HCT116 (cell line): ENCODE measurements around the gene WWP2. TPM values are rescaled to one million over a fixed set of nuclear protein-coding genes. Genes with fewer than 3 reads are reported as not detected.
"Not testable (repeated sequence)": the region's sequence is repeated elsewhere in the genome, so short reads cannot be mapped to it uniquely, and the experiment has no call there.

Experiments
- ATAC-seq: fragments of 200-7000 bp; cut with Tn5 transposase; 2 replicates; pipeline ENCODE4 v1.9.1; 2020; ENCODE audit warnings: mild to moderate bottlenecking, moderate library complexity
- BruUV-seq: library from RNA; stranded (reverse); fragments of 400-500 nt; replicated peaks from 2 replicates; lab custom pipeline; 2021; lab: Mats Ljungman, UMichigan
- CTCF ChIA-PET: fragments of 300-600 bp; sonication (Branson Sonifier 250); formaldehyde crosslinking; loops from one replicate; lab custom pipeline; 2021; ENCODE audit warnings: antibody characterized with exemption; lab: Charles Lee
- POLR2A ChIA-PET: fragments of 300-600, 350-600 bp; sonication (Branson Sonifier 250); formaldehyde crosslinking; loops from one replicate; lab custom pipeline; 2021; ENCODE audit warnings: antibody characterized with exemption; lab: Charles Lee
- RAD21 ChIA-PET, 2 experiments: fragments of 300-600 bp; sonication (Branson Sonifier 250); formaldehyde crosslinking; loops; one replicate each; lab custom pipeline; 2023; ENCODE audit warnings: low total read pairs in 2 of 2; ENCODE audit not compliant: uncharacterized antibody in 2 of 2, unreplicated experiment in 2 of 2, low non-redundant PET in 1 of 2; lab: Charles Lee
- DNase-seq: peaks from one replicate; pipeline ENCODE4 v3.0.0-alpha.2; 2010; ENCODE audit warnings: low read depth, low spot score
- H2AFZ ChIP-seq: fragments of 200-600 bp; shearing (Covaris generic), sonication (generic); 2 replicates; pipeline ENCODE4 v1.6.1; 2017; ENCODE audit warnings: low read depth, mixed run types, mixed read lengths, antibody characterized with exemption, low read length; ENCODE audit not compliant: poor library complexity, severe bottlenecking
- H3K27ac ChIP-seq: 2 replicates; pipeline ENCODE4 v1.5.1; 2012; ENCODE audit warnings: low read depth, low read length
- H3K27me3 ChIP-seq: fragments of 200-600 bp; sonication (generic); 2 replicates; pipeline ENCODE4 v1.6.1; 2016; ENCODE audit warnings: mixed run types, low read length, mixed read lengths; ENCODE audit not compliant: insufficient read depth
- H3K36me3 ChIP-seq, 2 experiments: fragments of 200-500 bp in 1 of 2; fragments of 200-600 bp in 1 of 2; sonication (Bioruptor generic) in 1 of 2; sonication (generic) in 1 of 2; 2 replicates each; pipeline versions ENCODE4 v1.5.1 to v1.6.1; 2014 to 2016; ENCODE audit warnings: low read length in 2 of 2, inconsistent platforms in 1 of 2, mixed read lengths in 1 of 2, mixed run types in 1 of 2; ENCODE audit not compliant: insufficient read depth in 2 of 2, control insufficient read depth in 1 of 2
- H3K4me1 ChIP-seq, 2 experiments: fragments of 200-600 bp in 1 of 2; sonication (generic) in 1 of 2; 2 replicates each; pipeline versions ENCODE4 v1.5.1 to v1.6.1; 2012 to 2017; ENCODE audit warnings: low read length in 2 of 2, inconsistent platforms in 1 of 2, mild to moderate bottlenecking in 1 of 2, mixed read lengths in 1 of 2, mixed run types in 1 of 2, moderate library complexity in 1 of 2; ENCODE audit not compliant: insufficient read depth in 2 of 2, control insufficient read depth in 1 of 2
- H3K4me2 ChIP-seq: fragments of 200-600 bp; sonication (generic); 2 replicates; pipeline ENCODE4 v1.6.1; 2017; ENCODE audit warnings: mixed run types, low read length, mixed read lengths
- H3K4me3 ChIP-seq, 2 experiments: fragments of 200-600 bp in 1 of 2; sonication (generic) in 1 of 2; replicated peaks in 1 of 2; 2 replicates each; pipeline ENCODE4 v1.5.1; 2011 to 2016; ENCODE audit warnings: low read length in 2 of 2, control low read depth in 1 of 2, low read depth in 1 of 2, mild to moderate bottlenecking in 1 of 2, mixed read lengths in 1 of 2, mixed run types in 1 of 2
- H3K79me2 ChIP-seq: fragments of 200-600 bp; sonication (generic); 2 replicates; pipeline ENCODE4 v1.6.1; 2017; ENCODE audit warnings: mild to moderate bottlenecking, mixed run types, low read length, moderate library complexity, mixed read lengths; ENCODE audit not compliant: insufficient read depth
- H3K9ac ChIP-seq: fragments of 200-600 bp; sonication (generic); 2 replicates; pipeline ENCODE4 v1.6.1; 2016; ENCODE audit warnings: low read length, mixed read lengths
- H3K9me2 ChIP-seq: fragments of 200-600 bp; sonication (generic), shearing (Covaris generic); 2 replicates; pipeline ENCODE4 v1.6.1; 2017; ENCODE audit warnings: mixed run types, mild to moderate bottlenecking, moderate library complexity; ENCODE audit not compliant: insufficient read depth
- H3K9me3 ChIP-seq, 2 experiments: fragments of 200-500 bp in 1 of 2; fragments of 200-600 bp in 1 of 2; sonication (Bioruptor generic) in 1 of 2; sonication (generic) in 1 of 2; 2 replicates each; pipeline ENCODE4 v1.6.1; 2014 to 2017; ENCODE audit warnings: low read length in 2 of 2, mixed read lengths in 2 of 2, inconsistent platforms in 1 of 2, low read depth in 1 of 2, mild to moderate bottlenecking in 1 of 2, mixed run types in 1 of 2, moderate library complexity in 1 of 2; ENCODE audit not compliant: control insufficient read depth in 1 of 2, insufficient read depth in 1 of 2
- H4K20me1 ChIP-seq: fragments of 200-600 bp; sonication (generic), shearing (Covaris generic); 2 replicates; pipeline ENCODE4 v1.6.1; 2017; ENCODE audit warnings: mixed run types, mild to moderate bottlenecking, moderate library complexity; ENCODE audit not compliant: insufficient read depth
- intact Hi-C: fragments of 100-400 bp; cut with micrococcal nuclease; formaldehyde crosslinking; loops from 2 replicates; pipeline ENCODE4 v1.10.0; 2022
- total RNA-seq: library from RNA; stranded (reverse); gene quantifications from one replicate; pipeline ENCODE4 v1.2.1, GENCODE V29; 2021; ENCODE audit not compliant: unreplicated experiment

Gene WWP2
- total RNA-seq, 1 experiment from 2014 or later: 44.2 TPM

GRCh38 chr16:69943241-69944036 lies 181.3 kb downstream of the WWP2 start:
- intact Hi-C loops, H3K27me3 ChIP-seq, H2AFZ ChIP-seq, H3K36me3 ChIP-seq, H3K79me2 ChIP-seq, H3K4me3 ChIP-seq, BruUV-seq, CTCF ChIA-PET, RAD21 ChIA-PET, ATAC-seq, H3K4me1 ChIP-seq, H4K20me1 ChIP-seq, POLR2A ChIA-PET, H3K9me2 ChIP-seq, H3K9me3 ChIP-seq, H3K9ac ChIP-seq, H3K4me2 ChIP-seq, H3K27ac ChIP-seq, DNase-seq: not testable (repeated sequence)

- H3K9me3 ChIP-seq, H3K9ac ChIP-seq, H2AFZ ChIP-seq, H3K9me2 ChIP-seq, CTCF ChIA-PET, H3K4me2 ChIP-seq, H3K4me1 ChIP-seq, RAD21 ChIA-PET, H3K27ac ChIP-seq, ATAC-seq, BruUV-seq, POLR2A ChIA-PET, H4K20me1 ChIP-seq, H3K4me3 ChIP-seq, H3K79me2 ChIP-seq, DNase-seq, H3K27me3 ChIP-seq, intact Hi-C loops, H3K36me3 ChIP-seq: not testable (repeated sequence)
These were observed 188.3 kb downstream of the WWP2 start for GRCh38 chr16:69950411-69950810.

- H3K9me3 ChIP-seq, intact Hi-C loops, H3K9me2 ChIP-seq, H3K27ac ChIP-seq, RAD21 ChIA-PET, DNase-seq, POLR2A ChIA-PET, H3K9ac ChIP-seq, BruUV-seq, H3K4me3 ChIP-seq, CTCF ChIA-PET, H2AFZ ChIP-seq, H3K36me3 ChIP-seq, H3K27me3 ChIP-seq, H3K4me1 ChIP-seq, H3K4me2 ChIP-seq, H3K79me2 ChIP-seq, H4K20me1 ChIP-seq: not testable (repeated sequence)
- peak; percentile 36; the same call in 1 of the 2 replicates for ATAC-seq
These were observed 189.0 kb downstream of the WWP2 start, which contains the start of gene CLEC18A for GRCh38 chr16:69951017-69951671. Gene CLEC18A (plus strand): TSS chr16:69951334. CDS start chr16:69951367, 33 bp downstream.

- ATAC-seq, H3K4me1 ChIP-seq, H3K27ac ChIP-seq, H3K9me3 ChIP-seq, H4K20me1 ChIP-seq, H3K27me3 ChIP-seq, DNase-seq, H2AFZ ChIP-seq, H3K9me2 ChIP-seq, POLR2A ChIA-PET, H3K4me2 ChIP-seq, RAD21 ChIA-PET, H3K4me3 ChIP-seq, intact Hi-C loops, H3K79me2 ChIP-seq, H3K36me3 ChIP-seq, CTCF ChIA-PET, H3K9ac ChIP-seq, BruUV-seq: not testable (repeated sequence)
These were observed 189.5 kb downstream of the WWP2 start for GRCh38 chr16:69951672-69952031.
